ENCODE data around the gene LARGE1.

LARGE1 gene

DNA sequence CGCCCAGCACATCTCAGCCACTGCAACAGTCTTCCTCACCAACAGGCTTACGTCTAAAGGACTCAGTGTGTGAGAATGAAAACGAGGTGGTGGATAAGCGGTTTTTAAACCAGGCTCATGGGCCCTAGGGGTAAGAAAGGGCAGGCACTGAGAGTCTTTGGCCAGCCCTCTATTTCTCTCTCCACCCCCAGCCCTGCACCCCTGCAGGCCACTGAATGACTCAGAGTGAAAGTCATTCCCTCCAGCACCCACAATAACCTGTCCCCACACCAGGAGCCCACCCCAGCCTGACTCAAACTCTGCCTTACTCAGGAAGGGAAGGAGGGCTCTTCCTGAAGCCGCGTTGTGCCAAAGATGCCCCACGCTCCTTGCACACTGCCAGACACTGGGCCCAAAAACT is 72.0 kb downstream of the LARGE1 start:
- no peaks in the 10 kb centered on the region for H3K36me3 ChIP-seq (replicated peaks)
- H3K27ac ChIP-seq: no peak overlapping the region
- in situ Hi-C loops (cut with HindIII; ENCODE audit: low pct_ligation_motif_present, low sequenced_read_pairs): no loop called here
- peak; percentile 26 for DNase-seq
- H3K4me3 ChIP-seq (ENCODE audit: low read depth, low read length): no peak overlapping the region
- H3K27me3 ChIP-seq (replicated peaks): no peaks in the 10 kb centered on the region
- no peak for TF ChIP-seq CTCF (IDR thresholded peaks at IDR 0.05; ENCODE audit: low read depth, low read length, missing control alignments)

- no peak overlapping the region for H3K27ac ChIP-seq
- no peak overlapping the region for H3K4me3 ChIP-seq (ENCODE audit: low read depth, low read length)
- H3K36me3 ChIP-seq (replicated peaks): no peaks in the 10 kb centered on the region
- in situ Hi-C loops (cut with HindIII; ENCODE audit: low pct_ligation_motif_present, low sequenced_read_pairs): no loop called here
- no peak for DNase-seq
- no peaks in the 10 kb centered on the region for H3K27me3 ChIP-seq (replicated peaks)
- TF ChIP-seq CTCF (IDR thresholded peaks at IDR 0.05; ENCODE audit: low read depth, low read length, missing control alignments): no peak
These were observed 76.0 kb downstream of the LARGE1 start for GRCh38 chr22:33844273-33844672.

- Histone ChIP-seq H3K27me3 (replicated peaks) (no peaks in the 10 kb centered on the region), H3K4me3 (ENCODE audit: low read depth, low read length) (no peak overlapping the region), H3K27ac (no peak overlapping the region), H3K36me3 (replicated peaks) (no peaks in the 10 kb centered on the region)
- DNase-seq: no peak
- in situ Hi-C loops (cut with HindIII; ENCODE audit: low pct_ligation_motif_present, low sequenced_read_pairs): no loop called here
- no peak for TF ChIP-seq CTCF (IDR thresholded peaks at IDR 0.05; ENCODE audit: low read depth, low read length, missing control alignments)
These were observed 77.7 kb downstream of the LARGE1 start for GRCh38 chr22:33842421-33843094.

DNA sequence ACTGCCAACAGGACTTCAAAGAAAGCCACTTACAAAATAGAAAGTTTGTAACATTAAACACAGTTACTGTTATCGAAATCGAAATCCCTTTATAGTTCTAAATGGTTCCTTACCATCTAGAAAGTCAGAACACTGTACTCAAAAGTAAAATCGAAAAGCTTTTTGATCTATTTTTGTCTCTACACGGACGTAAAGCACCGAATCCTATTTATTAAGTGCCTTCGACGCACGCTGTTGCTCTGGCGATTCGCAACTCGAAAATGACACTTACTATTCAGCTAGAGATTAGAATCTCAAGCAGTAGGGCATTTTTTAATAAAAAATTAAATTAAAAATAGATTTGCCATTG is 78.3 kb downstream of the LARGE1 start:
- Histone ChIP-seq H3K4me3 (ENCODE audit: low read depth, low read length) (no peak overlapping the region), H3K36me3 (replicated peaks) (no peaks in the 10 kb centered on the region), H3K27ac (no peak overlapping the region), H3K27me3 (replicated peaks) (no peaks in the 10 kb centered on the region)
- no peak for DNase-seq
- no peak for TF ChIP-seq CTCF (IDR thresholded peaks at IDR 0.05; ENCODE audit: low read depth, low read length, missing control alignments)
- in situ Hi-C loops (cut with HindIII; ENCODE audit: low pct_ligation_motif_present, low sequenced_read_pairs): no loop called here

GRCh38 chr22:33841281-33842005 is 78.8 kb downstream of the LARGE1 start:
- DNase-seq: no peak
- Histone ChIP-seq H3K36me3 (replicated peaks) (no peaks in the 10 kb centered on the region), H3K27me3 (replicated peaks) (no peaks in the 10 kb centered on the region), H3K4me3 (ENCODE audit: low read depth, low read length) (no peak overlapping the region), H3K27ac (no peak overlapping the region)
- TF ChIP-seq CTCF (IDR thresholded peaks at IDR 0.05; ENCODE audit: low read depth, low read length, missing control alignments): no peak
- in situ Hi-C loops (cut with HindIII; ENCODE audit: low pct_ligation_motif_present, low sequenced_read_pairs): no loop called here

Measured in brain microvascular endothelial cell (primary cell).